GM19025 (cell line): ENCODE measurements around the gene HSFX2.
"Not testable (repeated sequence)": the region's sequence is repeated elsewhere in the genome, so short reads cannot be mapped to it uniquely, and the experiment has no call there.

Source experiments
- ATAC-seq: cut with Tn5 transposase; IDR thresholded peaks from one replicate; pipeline ENCODE4 v1.9.1; 2021; ENCODE audit warnings: mild to moderate bottlenecking, low read depth, moderate library complexity; ENCODE audit not compliant: unreplicated experiment

HSFX2 gene, protein sequence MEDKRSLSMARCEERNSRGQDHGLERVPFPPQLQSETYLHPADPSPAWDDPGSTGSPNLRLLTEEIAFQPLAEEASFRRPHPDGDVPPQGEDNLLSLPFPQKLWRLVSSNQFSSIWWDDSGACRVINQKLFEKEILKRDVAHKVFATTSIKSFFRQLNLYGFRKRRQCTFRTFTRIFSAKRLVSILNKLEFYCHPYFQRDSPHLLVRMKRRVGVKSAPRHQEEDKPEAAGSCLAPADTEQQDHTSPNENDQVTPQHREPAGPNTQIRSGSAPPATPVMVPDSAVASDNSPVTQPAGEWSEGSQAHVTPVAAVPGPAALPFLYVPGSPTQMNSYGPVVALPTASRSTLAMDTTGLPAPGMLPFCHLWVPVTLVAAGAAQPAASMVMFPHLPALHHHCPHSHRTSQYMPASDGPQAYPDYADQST

DNA sequence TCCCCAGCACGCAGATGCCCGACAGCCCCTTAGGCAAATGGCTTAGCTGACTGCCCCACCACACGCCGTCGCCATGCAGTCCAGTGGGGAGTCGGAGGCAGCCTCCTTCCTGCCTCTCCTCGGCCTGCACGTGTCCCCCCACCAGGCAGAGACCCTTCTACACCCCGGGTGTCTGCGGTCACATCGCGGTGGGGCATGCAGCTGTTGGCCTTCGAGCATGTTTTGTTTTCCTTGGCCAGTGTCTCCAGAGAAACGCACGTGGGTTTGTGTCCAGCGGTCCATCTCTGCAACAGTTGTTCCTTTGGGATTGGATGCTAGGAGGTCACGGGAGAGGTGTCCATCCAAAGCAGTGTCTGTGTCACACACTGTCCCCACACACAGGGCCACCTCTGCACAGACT lies at the start of gene HSFX2:
HSFX2 (minus strand) TSS at position 101 of the 400 bp plus-strand sequence. CDS start 614 bp downstream, outside the sequence.
- not testable (repeated sequence) for ATAC-seq

DNA sequence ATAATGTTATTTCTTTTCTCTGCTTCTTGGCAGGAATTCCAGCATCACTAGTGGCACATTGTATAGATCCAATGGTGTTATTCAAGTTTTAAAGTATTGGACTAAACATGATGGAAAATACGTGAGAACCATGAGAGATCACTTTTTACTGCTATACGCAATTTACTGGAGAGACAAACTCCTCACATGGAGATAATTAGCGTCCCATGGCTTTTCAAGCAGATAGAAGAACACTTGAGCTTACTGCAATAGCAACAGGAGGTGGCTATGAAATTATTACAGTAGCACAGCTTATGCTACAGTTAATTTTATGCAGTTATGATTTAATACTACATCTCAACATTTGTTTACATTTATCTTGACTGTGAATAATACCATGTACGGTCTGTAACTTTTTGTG lies 48.4 kb upstream of the HSFX2 start:
- ATAC-seq: no peak

GRCh38 chrX:149641835-149642234 lies 46.7 kb upstream of the HSFX2 start:
- ATAC-seq: no peak

DNA sequence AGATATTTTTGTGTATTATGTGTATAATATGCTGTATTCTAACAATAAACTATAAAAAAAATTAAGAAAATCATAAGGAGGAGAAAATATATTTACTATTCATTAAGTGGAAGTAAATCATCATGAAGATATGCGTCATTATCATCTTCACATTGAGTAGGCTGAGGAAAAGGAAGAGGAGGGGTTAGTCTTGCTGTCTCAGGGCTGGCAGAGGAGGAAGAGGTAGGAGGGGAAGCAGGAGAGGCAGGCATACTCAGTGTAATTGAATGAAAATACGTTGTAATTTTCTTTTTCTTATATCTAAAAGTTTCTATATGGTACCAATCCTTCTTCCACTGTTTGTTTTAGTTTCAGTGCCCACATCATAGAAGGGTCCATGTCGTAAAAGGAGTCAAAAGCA lies 46.3 kb upstream of the HSFX2 start:
- ATAC-seq: no peak

GRCh38 chrX:149639568-149639967 lies 44.5 kb upstream of the HSFX2 start:
- no peak for ATAC-seq

DNA sequence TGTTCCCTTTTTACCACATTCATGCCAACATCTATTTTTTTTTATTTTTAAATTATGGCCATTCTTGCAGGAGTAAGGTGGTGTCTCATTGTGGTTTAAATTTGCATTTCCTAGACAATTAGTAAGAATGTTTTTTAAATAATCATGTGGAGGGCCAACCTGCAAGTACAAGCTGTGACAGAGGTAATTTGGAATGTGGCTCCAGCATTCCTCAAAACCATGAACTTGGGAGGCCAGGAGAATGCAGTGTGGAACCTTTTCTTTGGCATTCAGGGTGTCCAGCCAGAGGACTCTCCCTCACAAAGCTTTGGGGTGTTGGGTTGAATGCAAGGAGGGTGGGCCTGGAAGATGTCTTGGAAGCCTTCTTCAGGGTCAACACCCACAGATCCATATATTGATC lies 43.7 kb upstream of the HSFX2 start:
- ATAC-seq: no peak

DNA sequence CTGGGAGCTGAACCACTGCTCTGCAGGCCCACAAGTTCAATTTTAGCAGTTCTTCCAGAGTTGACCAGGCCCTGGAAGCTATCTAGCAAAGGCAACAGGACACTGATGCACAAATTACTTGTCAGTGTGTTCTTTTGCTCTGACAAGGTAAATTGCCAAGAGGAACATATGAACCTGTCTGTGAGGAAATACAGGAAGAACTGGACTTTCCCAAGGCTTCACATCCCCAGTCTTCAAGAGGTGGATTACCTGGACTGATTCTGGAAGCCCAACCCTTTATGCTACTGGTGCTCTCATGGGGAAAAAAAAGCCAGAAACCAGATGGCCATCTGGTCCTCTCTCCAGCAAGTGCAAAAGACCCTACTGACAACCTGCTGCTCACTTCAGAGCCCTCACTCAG lies 38.4 kb upstream of the HSFX2 start:
- ATAC-seq: no peak

GRCh38 chrX:149631234-149632165 lies 36.4 kb upstream of the HSFX2 start, which contains the start of gene TMEM185A:
TMEM185A (minus strand) TSS chrX:149631792; CDS start chrX:149631580, 212 bp downstream.
- peak; percentile 87 for ATAC-seq

DNA sequence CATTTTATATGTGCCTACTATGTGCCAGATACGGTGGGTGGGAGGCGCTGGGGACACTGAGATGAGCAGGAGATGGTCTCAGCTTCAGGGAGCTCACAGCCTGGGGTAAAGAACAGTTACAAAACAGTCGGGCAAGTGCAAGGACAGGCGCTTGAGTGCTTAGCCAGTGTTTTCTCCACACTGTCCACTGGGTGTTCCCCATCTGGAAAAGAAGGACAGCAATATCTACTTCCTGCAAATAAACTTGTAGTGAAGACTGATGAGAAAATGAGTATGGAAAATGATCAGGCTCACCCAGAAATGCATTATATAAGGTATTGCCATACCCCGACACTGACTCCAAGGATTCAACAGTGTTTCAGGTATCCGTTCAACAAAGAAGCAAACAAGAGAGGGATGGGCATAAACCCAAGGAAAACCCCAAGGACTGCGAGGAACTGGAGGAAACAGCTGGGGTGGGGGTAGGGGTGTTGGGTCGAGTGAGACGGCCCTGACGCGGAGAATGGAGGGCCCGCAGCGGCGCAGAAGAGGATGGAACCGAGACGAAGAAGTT lies 35.6 kb upstream of the HSFX2 start:
- no peak for ATAC-seq

GRCh38 chrX:149629730-149630387 lies 34.7 kb upstream of the HSFX2 start:
- no peak for ATAC-seq

DNA sequence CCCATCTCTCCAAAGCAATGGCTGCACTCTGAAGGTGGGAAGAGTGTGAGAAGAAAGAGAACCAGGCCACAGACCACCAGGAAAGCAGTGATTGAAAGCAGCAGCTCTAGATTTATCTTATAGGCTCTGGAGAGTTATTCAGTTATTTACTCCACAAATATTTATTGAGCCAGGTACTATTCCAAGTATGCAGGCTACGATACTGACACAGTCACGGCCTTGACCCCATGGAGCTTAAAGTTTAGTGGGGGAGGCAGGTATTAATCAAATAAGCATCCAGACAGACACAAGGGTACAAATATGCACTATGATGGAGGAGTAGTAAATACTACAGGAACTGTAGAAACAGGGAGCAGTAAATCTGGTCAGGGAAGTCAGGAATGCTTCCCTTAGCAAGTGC lies 33.7 kb upstream of the HSFX2 start:
- ATAC-seq: no peak

DNA sequence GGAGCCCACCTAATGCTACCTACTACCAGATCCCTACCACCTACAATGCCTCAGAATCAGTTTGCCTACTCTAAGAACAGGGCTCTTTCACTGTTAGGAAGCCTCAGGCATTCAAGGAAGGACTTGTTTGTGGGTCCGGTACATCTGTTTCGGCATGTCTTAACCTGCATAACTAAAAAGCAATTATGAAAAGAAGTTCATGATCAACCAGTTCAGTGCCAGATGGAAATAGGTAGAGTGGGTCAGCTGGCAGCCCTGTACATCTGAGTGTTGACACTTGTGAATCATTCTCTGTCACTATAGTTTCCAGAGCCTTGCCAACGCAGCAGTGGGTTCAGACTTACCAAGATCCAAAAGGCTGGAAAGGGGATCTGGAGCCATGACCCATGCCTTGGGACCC lies 33.2 kb upstream of the HSFX2 start:
- no peak for ATAC-seq

GRCh38 chrX:149626829-149627228 lies 31.7 kb upstream of the HSFX2 start:
- not testable (repeated sequence) for ATAC-seq

GRCh38 chrX:149619662-149620061 lies 24.5 kb upstream of the HSFX2 start:
- not testable (repeated sequence) for ATAC-seq

DNA sequence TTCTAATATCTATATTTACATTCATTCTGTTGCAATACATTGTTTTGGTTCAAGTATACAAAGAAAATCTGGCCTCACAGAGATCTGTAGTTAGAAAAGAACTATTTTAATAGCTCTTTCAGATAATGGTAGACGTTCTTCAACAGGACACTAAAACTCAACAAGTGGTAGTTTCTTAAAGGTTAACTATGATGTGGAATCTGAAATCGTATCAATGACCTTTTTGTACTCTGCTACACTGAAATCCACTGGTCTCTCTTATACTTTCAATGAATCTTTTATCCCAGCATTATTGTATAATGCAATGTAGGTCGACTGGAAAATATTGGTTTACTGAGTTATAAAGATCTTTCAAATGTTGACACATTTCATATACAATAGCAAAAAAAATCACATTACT lies 23.8 kb upstream of the HSFX2 start:
- ATAC-seq: no peak

GRCh38 chrX:149611623-149612175 lies 16.6 kb upstream of the HSFX2 start:
- ATAC-seq: no peak

- no peak for ATAC-seq
These were observed 15.4 kb upstream of the HSFX2 start for GRCh38 chrX:149610511-149610910.

- ATAC-seq: no peak
These were observed 12.6 kb upstream of the HSFX2 start for GRCh38 chrX:149607699-149608098.

GRCh38 chrX:149605248-149605885 lies 10.3 kb upstream of the HSFX2 start:
- ATAC-seq: not testable (repeated sequence)

- not testable (repeated sequence) for ATAC-seq
These were observed 3.5 kb upstream of the HSFX2 start for GRCh38 chrX:149598603-149599002.
